NCI-H1436 (cell line): ENCODE results near the gene BPIFB1.

Experiments
- DNase-seq: peaks from one replicate; lab custom pipeline; 2025; lab: John Stamatoyannopoulos, UW

The BPIFB1 gene

DNA sequence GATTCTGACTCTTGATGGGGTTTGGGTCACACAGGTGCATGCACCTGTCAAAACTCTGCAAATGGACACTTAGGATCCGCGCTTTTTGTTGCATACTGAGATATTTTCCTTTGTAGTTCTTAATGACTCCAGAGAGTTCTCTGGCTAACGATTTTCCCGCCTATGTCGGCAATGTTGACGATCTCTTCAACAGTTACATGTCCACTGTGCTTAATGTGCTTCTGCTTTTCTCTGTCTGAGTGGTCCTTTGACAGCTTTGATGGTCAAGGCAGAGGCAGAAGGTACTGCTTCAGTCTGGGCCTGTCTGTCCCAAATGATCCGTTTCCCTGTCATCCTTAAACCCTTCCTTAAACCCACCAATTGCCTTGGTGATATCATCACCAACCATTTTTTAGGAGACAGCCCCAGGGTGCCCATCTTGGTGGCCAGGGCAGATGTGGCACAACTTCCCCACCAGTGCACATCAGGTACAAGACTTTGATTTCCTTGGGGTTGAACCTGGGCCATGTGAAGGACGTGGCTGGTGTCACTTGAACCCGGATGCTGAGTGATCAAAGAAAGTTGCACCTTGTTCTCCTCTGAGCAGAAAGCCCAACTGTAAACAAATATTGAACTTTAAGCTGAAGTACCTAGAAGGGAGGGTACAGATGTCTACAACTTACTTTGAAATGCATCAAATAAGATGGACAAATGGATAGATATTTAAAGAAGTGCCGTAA lies 10.7 kb upstream of the BPIFB1 start:
- DNase-seq = no peak

DNA sequence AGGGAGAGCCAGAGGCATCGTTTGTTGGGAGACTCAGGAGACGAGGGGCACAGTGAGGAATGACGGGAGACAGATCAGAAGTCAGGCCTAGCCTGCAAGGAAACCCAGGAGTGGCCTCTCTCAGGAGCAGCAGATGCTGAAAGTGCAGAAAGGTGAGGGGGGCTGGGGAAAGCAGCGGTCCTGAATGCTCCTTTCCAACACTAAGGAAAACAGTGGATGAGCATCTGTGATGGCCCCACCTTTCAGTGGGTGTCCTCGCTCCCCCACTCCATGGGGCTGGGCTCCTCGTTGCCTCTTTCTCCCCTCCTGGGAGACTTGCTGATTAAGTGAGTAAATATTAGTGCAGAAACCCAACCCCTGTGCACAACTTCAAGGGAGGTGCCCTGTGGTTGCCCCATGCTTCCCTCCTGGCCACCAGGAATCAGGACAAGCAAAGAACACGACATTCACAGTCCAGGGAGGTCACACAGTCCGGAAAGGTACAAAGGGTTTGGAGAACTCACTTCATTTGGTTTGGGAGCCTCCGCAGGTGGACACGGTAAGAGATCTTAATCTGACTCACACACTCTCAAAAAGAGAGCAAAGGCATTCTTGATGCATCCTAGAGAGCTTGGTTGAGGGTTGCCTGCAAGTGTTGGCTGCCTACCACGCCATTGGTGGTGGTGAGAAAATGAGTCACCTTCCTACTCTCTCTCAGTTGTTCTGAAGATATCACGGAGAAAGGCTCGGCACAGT lies 9.7 kb upstream of the BPIFB1 start:
- DNase-seq = no peak

DNA sequence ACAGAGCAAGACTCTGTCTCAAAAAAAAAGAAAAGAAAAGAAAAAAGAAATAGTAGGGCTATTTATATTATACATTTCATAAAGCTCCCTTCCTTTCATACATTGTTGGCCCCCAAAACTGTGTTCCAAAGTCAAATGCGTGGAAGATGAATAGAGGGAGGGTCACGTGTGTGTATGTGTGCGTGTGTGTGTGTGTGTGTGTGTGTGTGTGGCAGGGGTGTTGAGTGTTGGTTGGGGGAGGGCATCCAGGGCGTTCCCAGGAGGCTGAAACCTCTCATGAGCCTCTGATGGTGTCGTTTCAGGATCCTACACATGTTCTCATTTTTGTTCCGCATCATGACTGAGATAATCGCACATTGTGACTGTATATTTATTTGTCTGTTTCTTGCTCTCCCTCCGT lies 7.8 kb upstream of the BPIFB1 start:
- no peak for DNase-seq

DNA sequence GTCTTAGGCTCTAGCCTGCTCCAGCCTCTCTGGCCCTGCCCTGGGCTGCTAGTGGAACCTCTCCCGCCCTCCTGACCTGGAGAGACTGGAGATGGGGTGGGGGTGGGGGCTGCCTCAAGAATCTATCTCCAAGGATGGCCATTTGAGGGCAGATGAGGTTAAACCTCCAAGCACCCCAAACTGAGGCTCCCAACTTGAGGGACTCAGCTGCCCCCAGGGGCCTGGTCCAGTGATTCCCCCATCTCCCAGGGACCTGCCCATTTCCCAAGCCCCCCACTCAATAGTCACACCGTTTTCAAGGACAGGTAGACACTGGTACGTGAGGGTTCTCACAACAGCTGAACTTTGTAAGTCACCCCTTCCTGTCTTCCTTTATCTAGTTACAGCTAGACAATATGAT lies 7.1 kb upstream of the BPIFB1 start:
- DNase-seq = no peak

DNA sequence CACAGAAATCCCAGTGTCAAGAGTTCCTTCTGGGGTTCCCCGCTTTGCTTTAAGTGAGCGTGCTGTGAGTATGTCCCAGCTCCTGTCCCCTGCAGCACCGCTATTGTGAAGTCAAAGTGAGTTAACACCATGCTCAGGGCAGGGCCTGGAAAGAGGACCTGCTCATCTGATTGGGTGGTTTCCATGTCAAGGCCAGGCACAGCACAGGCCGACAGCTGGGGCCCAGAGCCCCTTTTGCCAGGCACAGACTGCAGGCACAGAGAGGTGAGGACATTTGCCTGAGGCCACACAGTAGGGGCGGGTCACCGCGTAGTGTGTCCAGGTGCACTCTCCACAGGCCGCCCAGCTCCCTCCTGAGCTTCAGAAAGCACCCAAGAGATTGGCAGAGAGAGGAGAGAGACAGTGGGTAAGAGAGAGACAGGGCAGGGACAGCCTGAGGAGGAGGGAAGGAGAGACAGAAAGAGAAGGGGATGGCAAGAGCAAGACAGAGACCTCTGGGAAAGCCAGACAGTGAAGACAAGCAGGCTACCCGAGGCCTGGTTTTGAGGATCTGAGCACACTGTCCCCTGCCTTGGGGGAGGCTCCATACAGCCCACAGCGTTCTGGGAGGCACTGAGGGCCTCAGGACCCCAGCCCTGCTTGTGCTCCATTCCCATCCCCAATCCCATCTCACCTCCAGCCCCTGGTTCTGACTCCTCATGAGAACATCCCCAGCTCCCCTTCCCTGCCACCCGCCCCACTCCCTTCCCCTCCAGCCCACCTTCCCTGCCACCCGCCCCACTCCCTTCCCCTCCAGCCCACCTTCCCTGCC lies 6.5 kb upstream of the BPIFB1 start:
- no peak for DNase-seq

DNA sequence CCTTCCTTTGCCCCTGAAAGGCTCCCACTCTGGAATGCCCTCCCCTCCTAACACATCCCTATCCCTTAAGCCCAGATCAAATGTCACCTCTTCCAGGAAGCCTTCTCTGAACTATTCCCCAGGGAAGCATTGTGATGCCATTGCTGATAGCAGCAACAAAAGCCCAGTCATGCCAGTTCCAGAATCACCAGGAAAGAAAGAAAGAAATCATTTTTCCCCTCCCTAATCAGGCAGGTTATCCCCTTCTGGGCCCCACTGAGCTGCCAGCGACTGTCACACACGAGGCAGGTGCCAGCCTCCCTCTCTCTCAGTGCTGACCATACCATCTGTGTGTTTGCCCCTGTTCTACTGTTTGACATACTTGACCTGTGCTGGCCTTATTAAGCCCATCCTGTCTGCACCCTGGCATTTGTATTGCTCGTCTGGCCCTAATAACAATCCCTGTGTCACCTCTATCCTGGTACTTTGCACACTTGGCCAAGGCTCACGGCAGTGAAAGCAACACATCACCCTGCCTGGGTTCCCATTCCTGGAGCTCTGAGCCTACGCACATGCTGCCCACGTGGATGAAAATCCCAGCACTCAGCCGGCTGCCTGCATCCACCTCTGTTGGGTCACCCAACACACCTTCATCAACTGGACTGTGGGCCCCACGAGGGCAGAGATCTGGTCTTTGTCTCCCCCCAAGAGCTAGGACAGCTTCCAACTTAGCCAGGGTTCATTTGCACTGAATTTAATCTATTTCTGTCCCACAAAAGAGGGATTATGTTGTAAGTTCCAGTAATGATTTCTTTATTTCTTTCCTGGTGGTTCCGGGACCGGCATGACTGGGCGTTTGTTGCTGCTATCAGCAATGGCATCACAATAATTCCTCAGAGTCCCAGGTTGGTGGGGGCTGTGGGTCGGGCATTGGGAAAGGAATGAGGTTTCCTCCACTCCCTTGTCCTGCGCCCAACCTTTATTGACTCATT lies 5.3 kb upstream of the BPIFB1 start:
- DNase-seq = no peak

DNA sequence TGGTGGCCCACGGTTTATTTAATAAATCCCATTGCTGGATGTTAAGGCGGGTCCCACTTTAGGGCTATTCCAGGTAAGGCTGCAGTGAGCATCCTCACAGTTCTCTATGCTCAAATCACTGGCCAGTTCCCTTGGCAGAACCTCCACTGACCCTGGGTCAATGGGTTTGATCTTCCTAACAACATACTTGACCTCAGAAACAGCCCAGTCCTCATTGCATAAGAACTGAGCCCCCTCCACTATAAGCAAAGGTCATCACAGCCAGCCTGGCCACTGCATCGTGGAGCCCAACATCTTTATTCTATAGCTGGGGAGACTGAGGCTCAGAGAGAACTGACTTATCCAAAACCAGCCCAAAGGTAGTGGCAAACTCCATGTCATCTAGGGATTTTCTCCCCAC lies 4.3 kb upstream of the BPIFB1 start:
- DNase-seq = no peak

DNA sequence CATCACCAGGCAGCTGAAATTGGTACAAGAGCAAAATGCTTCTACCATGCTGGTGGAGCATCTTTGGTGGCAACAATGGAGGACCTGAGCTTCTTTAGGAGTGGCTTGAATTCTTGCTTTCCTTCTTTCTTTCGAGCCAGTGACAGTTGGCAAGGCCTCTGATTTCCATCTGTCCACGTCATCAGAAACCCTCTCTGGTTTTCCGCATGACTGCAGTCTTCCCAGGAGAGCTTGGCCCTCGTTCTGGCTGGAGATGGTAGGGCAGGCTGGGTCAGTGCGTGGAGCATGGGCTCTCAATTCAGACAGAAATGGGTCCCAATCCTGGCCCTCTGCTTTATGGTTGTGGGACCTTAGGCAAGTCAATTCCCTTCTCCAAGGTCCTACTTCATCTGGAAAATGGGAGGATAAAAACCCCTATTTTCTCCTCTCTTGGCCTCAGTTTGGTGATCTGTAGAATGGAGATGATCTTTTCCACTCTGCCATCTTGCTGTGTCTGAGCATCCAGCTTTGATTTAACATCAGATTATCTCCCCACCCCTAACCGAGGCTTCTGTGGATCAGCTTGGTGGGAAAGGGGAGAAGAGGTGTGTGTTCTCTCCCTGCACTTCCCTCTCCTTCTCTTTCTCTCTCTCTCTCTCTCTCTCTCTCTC lies 3.6 kb upstream of the BPIFB1 start:
- no peak for DNase-seq

DNA sequence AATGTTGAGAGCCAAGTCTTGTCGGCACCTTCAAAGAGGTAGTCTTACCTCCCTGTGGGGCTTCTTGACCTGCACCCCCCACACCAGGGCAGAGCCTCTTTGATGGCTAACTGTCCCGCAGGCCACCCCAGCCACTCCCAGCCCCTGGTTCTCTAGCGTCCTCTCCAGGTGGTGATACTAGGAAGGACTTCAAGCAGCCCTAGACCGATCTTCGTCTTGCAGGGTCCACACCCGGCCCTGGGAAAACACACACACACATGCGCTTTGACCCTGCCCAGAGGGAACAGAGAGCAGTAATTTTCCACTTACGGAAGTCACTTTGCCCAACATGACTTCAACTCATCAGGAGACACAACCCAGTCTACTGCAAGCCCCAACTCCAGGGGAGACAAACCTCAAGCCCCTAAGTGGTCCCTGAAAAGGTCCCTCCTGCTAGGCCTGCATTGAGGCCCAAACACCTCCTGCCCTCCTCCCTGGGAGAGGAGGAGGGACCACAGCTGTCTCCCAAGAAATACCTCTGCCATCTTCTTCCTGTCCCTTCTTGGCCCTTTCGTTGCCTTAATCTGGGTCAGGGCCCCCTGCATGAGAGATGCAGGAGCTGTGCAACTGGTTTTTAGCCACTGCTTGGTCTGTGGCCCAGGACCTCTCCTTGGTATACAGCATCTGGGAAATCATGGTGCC lies 2.9 kb upstream of the BPIFB1 start:
- DNase-seq = no peak

DNA sequence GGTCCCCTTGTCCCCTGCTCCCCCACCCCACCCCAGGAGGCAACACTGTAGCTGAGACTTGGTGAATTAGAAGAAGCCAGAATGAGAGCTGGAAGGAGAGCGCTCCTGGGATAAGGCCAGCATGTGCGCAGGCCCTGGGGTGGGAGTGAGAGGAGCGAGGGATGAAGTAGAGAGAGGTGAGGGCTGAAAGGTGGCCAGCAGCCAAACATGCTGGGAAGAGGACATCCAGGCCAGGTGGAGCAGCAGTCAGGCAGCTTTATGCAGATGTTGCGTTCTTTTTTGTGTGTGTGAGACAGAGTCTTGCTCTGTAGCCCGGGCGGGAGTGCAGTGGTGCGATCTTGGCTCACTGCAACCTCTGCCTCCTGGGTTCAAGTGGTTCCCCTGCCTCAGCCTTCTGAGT lies 2.2 kb upstream of the BPIFB1 start:
- DNase-seq = no peak

DNA sequence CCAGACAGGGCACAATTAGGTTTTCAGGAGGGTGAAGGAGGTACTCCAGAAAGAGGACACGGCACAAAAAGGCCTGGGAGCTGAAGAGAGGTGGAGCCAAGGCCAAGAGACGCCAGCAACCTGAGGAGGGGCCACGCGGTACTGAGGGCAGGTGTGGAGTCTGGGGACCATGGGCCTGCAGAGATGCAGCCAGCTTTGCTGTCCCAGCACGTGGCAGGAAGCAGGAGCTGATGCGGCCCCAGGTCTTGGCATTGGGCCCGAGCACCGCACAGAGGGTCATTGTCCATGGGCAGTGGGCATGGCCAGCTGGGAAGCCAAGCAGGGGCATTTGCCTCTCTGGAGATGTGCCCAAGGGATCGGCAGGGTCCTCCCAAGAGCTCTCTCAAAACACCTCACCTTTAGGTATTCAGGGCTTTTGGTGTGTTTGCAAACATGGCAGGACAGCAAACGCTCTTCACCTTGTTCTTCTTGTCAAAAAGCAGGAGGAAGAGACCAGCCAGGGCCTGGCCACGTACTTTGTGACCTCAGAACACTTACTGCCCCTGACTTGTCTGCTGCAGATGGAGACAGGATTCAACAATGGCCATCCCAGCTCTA lies 1.4 kb upstream of the BPIFB1 start:
- no peak for DNase-seq

DNA sequence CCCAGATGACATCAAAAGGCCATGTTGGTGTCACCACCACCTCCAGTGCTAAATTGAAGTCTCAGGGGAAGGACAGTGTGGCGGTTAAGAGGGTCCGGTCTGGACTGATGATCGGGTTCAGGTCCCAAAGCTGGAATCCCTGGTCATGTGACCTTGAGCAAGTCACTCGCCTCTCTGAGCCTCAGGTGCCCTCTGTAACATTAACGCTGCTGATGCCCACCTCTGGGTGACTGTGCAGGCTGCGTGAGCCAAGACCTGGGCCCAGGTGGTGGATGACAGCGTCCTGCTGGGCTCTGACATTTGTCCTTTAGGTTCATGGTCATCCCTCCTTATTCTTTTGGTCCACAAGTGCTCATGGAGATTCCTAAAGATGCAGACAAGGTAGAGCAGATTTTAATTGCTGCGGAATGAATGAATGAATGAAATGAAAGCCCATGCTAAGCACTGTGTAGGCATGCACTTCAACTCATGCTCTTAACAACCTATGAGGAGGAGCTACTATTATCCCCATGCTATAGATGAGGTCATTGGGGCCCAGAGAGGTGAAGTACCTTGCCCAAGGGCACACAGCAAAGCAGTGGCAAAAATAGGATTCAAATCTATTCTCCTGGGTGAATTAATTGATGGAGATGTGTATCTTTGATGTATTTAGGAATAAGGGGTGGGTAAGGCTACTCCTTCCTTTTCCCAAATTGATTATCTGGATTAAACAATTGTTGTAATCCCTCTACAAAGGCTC lies 649 bp upstream of the BPIFB1 start:
- DNase-seq = no peak

DNA sequence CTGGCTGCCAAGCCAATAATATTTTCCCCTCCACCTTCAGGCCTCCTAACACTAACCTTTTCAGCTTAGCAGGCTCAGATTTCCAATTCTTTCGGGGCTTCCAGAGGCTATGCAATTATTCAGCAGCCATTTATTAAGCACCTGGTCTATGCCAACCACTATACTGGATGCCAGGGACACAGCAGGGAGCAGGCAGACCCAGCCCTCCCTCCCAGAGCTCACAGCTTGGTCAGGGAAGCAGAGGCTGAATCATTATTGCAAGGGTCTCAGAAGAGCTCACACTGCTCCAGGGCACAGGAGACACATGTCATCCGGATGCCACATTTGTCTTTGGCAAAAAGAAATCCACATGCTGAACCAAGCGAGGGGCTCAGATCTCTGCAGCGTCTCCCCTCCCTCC lies 1.3 kb downstream of the BPIFB1 start:
- DNase-seq = no peak

DNA sequence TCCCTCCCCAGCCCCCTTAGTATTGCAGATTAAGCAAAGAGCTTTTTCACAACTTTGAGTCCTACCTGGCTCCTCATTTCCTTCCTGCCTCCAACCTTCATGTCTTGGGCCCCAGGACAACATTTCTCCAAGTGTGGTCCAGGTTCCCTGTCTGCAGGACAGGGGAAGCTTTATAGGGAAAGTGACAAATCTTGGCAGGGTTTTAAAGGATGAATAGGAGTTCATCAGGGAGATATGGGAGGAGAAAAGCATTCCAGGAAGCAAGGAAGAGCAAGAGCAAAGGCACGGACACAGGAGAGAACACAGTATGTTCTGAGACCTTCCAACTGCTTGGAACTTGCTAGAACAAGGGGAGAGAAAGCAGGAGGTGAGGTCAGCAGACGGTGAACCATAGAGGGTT lies 1.9 kb downstream of the BPIFB1 start:
- DNase-seq = no peak

DNA sequence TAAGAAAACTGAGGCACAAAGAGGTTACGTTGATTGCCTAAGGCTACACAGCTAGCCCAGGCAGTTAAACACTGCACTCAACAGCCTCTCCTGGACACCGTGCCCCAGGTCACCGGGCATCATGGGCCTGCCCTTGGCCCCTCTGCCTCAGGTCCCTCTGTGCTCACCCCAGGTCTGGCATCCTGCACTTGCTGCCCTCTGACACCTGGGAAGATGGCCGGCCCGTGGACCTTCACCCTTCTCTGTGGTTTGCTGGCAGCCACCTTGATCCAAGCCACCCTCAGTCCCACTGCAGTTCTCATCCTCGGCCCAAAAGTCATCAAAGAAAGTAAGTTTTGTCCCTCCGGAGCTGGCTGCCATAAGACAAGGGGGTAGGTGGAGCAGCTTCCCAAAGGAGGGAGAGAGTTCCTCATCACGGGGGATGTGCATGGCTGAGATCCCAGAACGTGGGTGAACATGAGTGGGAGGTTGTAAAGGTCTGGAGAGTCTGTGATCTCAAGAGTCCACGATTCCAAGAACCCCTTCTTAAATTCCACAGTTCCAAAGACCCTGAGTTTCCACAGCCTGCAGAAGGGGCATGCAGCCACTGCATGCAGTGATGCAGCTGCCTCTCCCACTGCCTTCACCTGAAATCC lies 3.0 kb downstream of the BPIFB1 start:
- DNase-seq = no peak

DNA sequence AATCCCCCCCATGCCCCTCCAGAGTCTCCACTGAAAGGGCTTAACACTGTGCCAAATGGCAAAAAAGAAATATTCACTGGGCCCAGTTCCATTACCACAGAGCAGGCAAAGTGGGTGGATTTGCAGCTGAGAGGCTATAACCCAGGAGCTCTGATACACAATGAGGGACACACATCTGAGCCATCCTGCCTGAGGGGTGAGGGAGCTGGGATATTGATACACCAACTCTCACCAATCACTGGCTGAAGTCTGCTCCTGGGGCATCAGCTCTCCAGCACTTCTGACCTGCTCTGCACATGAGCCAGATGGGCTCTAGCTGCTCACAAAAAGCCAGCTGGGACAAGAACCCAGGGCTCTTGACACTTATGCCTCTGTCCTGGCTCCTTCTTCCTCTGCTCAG lies 4.9 kb downstream of the BPIFB1 start:
- no peak for DNase-seq

DNA sequence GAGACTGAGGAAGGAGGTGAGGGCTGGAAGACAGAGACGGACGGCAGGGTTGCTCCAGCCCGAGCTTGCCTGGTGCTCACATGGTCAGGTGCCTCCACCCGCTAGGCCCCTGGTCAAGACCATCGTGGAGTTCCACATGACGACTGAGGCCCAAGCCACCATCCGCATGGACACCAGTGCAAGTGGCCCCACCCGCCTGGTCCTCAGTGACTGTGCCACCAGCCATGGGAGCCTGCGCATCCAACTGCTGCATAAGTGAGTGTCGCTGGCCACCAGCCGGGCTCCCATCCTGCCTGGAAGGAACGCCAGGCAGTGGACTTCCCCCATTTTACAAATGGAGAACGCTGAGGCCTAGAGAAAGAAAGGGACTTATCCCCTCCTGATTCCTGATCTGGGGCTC lies 7.8 kb downstream of the BPIFB1 start:
- no peak for DNase-seq

DNA sequence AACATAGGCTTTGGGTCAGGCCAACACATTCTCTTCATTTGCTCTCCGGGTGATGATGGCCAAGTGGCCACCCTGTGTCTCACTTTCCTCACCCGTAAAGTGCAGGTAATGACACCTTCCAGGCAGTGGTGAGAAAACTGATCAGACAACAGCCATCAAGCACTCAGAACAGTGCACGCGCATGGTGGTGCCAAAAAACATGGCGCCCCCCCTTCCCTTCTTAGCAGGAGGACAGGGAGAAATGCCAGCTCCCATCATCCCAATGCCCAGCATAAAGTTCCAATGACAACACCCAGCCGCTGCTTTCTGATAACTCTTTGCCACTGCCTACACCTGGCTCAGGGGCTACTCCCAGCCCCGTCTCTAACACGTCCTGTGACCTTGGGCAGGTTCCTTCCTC lies 8.4 kb downstream of the BPIFB1 start:
- no peak for DNase-seq

DNA sequence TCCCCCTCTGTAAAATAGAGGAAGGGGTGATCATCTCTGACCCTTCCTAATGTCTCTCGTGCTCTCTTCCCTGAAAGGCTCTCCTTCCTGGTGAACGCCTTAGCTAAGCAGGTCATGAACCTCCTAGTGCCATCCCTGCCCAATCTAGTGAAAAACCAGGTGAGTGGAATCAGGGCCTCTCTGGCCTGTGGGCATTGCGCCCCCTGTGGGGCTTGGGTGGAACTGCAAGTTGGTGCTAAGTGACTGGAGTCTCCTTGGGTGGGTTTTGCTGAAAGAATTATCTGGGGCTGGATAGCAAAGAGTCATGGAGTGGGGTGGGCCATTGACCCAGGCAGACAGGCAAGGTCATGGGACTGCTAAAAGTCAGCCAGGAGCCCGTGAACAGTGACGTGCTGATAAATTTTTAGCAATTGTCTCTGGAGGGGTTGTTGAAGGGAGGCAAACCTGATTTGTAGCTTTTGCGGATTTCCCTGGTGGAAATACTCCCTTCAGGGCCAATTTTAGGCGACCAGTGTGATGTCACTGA lies 8.9 kb downstream of the BPIFB1 start:
- DNase-seq = peak; percentile 35
